Liver (tissue), 9 donors: Measurements from ENCODE around the gene TMOD2. TPM values are rescaled to one million over a fixed set of nuclear protein-coding genes. Genes with fewer than 3 reads are reported as not detected.

Experiments used
- DNase-seq: peaks from one replicate; pipeline ENCODE4 v3.0.0-alpha.2; 2017; ENCODE audit warnings: low spot score
- H3K27ac ChIP-seq, 2 donors: one replicate each; pipeline ENCODE4 v1.7.0; 2013; ENCODE audit warnings: inconsistent platforms in 2 of 2, low read length in 2 of 2, control low read depth in 1 of 2, low read depth in 1 of 2, mild to moderate bottlenecking in 1 of 2
- H3K27me3 ChIP-seq, 4 donors: one replicate each; pipeline versions ENCODE4 v1.6.1 to v1.7.0; 2013; ENCODE audit warnings: low read length in 3 of 4, inconsistent platforms in 1 of 4, mild to moderate bottlenecking in 1 of 4, moderate library complexity in 1 of 4; ENCODE audit not compliant: control insufficient read depth in 4 of 4, insufficient read depth in 4 of 4
- H3K36me3 ChIP-seq, 4 donors: one replicate each; pipeline versions ENCODE4 v1.6.1 to v1.7.0; 2013; ENCODE audit warnings: low read length in 3 of 4, mild to moderate bottlenecking in 3 of 4, low read depth in 1 of 4, moderate library complexity in 1 of 4; ENCODE audit not compliant: control insufficient read depth in 4 of 4, insufficient read depth in 3 of 4
- H3K4me1 ChIP-seq, 4 donors: one replicate each; pipeline versions ENCODE4 v1.6.1 to v1.7.0; 2013; ENCODE audit warnings: low read length in 3 of 4, mild to moderate bottlenecking in 3 of 4, moderate library complexity in 1 of 4; ENCODE audit not compliant: control insufficient read depth in 4 of 4, insufficient read depth in 4 of 4
- H3K4me3 ChIP-seq, 3 donors: one replicate each; pipeline versions ENCODE4 v1.6.1 to v1.7.0; 2013; ENCODE audit warnings: low read length in 3 of 3, control low read depth in 1 of 3, low read depth in 1 of 3, mild to moderate bottlenecking in 1 of 3
- H3K9ac ChIP-seq, 2 donors: one replicate each; pipeline ENCODE4 v1.7.0; 2013; ENCODE audit warnings: low read length in 2 of 2, mild to moderate bottlenecking in 2 of 2, moderate library complexity in 2 of 2, control low read depth in 1 of 2, low read depth in 1 of 2
- H3K9me3 ChIP-seq, 4 donors: one replicate each; pipeline versions ENCODE4 v1.6.1 to v1.7.0; 2013; ENCODE audit warnings: low read length in 3 of 4; ENCODE audit not compliant: control insufficient read depth in 4 of 4
- ATF3 ChIP-seq: IDR thresholded peaks from 2 replicates; pipeline ENCODE4 v1.6.1; 2016; ENCODE audit warnings: antibody characterized with exemption
- CTCF ChIP-seq: fragments of 150-350 bp; IDR thresholded peaks from 2 replicates; pipeline ENCODE4 v1.5.1; 2017; ENCODE audit warnings: improper control_type of control experiment, low read depth, low read length; ENCODE audit not compliant: missing input control
- EGR1 ChIP-seq, 2 donors: IDR thresholded peaks; 2 replicates each; pipeline ENCODE4 v1.6.1; 2016 to 2018; ENCODE audit warnings: antibody characterized with exemption in 2 of 2, low read depth in 2 of 2
- FOXA1 ChIP-seq: IDR thresholded peaks from 2 replicates; pipeline ENCODE4 v1.6.1; 2016; ENCODE audit warnings: antibody characterized with exemption
- FOXA2 ChIP-seq: IDR thresholded peaks from 2 replicates; pipeline ENCODE4 v1.6.1; 2016; ENCODE audit warnings: antibody characterized with exemption
- GABPA ChIP-seq, 2 donors: IDR thresholded peaks in 1 of 2; conservative IDR thresholded peaks in 1 of 2; 2 replicates each; pipeline ENCODE4 v1.6.1; 2016; ENCODE audit warnings: antibody characterized with exemption in 2 of 2, mild to moderate bottlenecking in 1 of 2, moderate library complexity in 1 of 2
- HNF4A ChIP-seq, 2 donors: conservative IDR thresholded peaks; 2 replicates each; pipeline ENCODE4 v1.6.1; 2016; ENCODE audit warnings: antibody characterized with exemption in 2 of 2, mild to moderate bottlenecking in 2 of 2
- HNF4G ChIP-seq: IDR thresholded peaks from 2 replicates; pipeline ENCODE4 v1.6.1; 2016; ENCODE audit warnings: antibody characterized with exemption
- JUND ChIP-seq, 2 donors: IDR thresholded peaks; 2 replicates each; pipeline ENCODE4 v1.6.1; 2016; ENCODE audit warnings: antibody characterized with exemption in 2 of 2
- MAX ChIP-seq: IDR thresholded peaks from 2 replicates; pipeline ENCODE4 v1.6.1; 2016; ENCODE audit warnings: antibody characterized with exemption
- NR2F2 ChIP-seq: IDR thresholded peaks from 2 replicates; pipeline ENCODE4 v1.6.1; 2016; ENCODE audit warnings: antibody characterized with exemption
- REST ChIP-seq: IDR thresholded peaks from 2 replicates; pipeline ENCODE4 v1.6.1; 2016; ENCODE audit warnings: antibody characterized with exemption, mild to moderate bottlenecking
- SP1 ChIP-seq: IDR thresholded peaks from 2 replicates; pipeline ENCODE4 v1.6.1; 2018; ENCODE audit warnings: antibody characterized with exemption, mild to moderate bottlenecking
- TAF1 ChIP-seq: conservative IDR thresholded peaks from 2 replicates; pipeline ENCODE4 v1.6.1; 2016; ENCODE audit warnings: antibody characterized with exemption, mild to moderate bottlenecking
- YY1 ChIP-seq: IDR thresholded peaks from 2 replicates; pipeline ENCODE4 v1.6.1; 2016; ENCODE audit warnings: antibody characterized with exemption, mild to moderate bottlenecking
- WGBS: extraction: QIAGEN DNeasy Blood & Tissue Kit; methylation state at CpG from one replicate; pipeline ENCODE4 v1.1.7; 2013; 5-methylcytosine and 5-hydroxymethylcytosine counted together
- polyA plus RNA-seq, 2 donors: library from polyadenylated mRNA; stranded (reverse) in 1 of 2; unstranded in 1 of 2; fragments of 200-250 nt in 1 of 2; fragments of >200 nt in 1 of 2; fragmentation: Nextera tagmentation in 1 of 2; extraction: Ambion mirVana in 1 of 2; gene quantifications; one replicate each; pipeline versions ENCODE4 v1.2.1 to v1.2.3, GENCODE V29; 2013 to 2015
- total RNA-seq, 2 donors: library from RNA; depleted of rRNA; stranded (reverse); fragments of >200 nt; gene quantifications; one replicate each; pipeline ENCODE4 v1.2.3, GENCODE V29; 2014
- donor health status: healthy.
- donor health status: healthy.
- donor health status: healthy.
- donor health status: healthy.
- donor health status: healthy.

TMOD2 gene
- total and polyA plus RNA-seq, 4 donors, result 0.46 to 2.1 (median 1.1) TPM

DNA sequence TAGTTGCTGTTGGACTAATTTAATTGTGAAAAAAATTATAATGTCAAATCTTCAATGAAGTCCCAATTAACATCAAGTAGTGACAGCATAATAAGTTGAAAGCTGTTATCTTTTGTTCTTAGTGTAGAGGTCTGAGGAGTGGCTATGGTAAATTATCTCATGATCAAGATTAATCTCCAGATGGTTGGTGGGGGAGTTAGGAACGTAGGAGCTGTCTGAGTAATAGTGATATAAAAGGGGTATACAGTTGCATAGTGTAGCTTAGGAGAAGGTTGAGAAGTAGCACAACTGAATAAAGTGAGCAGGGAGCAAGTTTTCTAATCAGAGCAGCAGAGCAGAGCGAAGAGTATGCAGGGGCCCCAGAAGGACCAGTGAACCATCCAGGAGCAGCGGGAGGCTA is 19.5 kb downstream of the TMOD2 start (continued):
- no peak for TF ChIP-seq CTCF
- TF ChIP-seq ATF3, result no peak
- no peak for TF ChIP-seq EGR1 (IDR thresholded peaks at IDR 0.05; ENCODE audit: low read depth in 2 of 2)
- TF ChIP-seq YY1, result no peak
- no peak for TF ChIP-seq HNF4G
- no peak for TF ChIP-seq HNF4A (conservative IDR thresholded peaks at IDR 0.05)

GRCh38 chr15:51771773-51772172 is 20.4 kb downstream of the TMOD2 start:
- Histone ChIP-seq H3K36me3 (no peaks in the 10 kb centered on the region), H3K4me1 (peaks cover 0 to 8% (median 4%) of the 10 kb centered on the region in 4 donors), H3K27me3 (no peaks in the 10 kb centered on the region), H3K9me3 (no peaks in the 10 kb centered on the region), H3K9ac (no peak overlapping the region), H3K4me3 (no peak overlapping the region), H3K27ac (no peak overlapping the region)
- no peak for DNase-seq
- no peak for TF ChIP-seq GABPA (IDR thresholded peaks at IDR 0.05 in 1 of 2, conservative IDR thresholded peaks at IDR 0.05 in 1 of 2)
- TF ChIP-seq TAF1, result no peak
- WGBS, result 57% methylated on average over 1 of the region's 1 CpG

GRCh38 chr15:51774916-51775315 is 23.5 kb downstream of the TMOD2 start:
- H3K27me3 ChIP-seq, result no peaks in the 10 kb centered on the region
- no peak overlapping the region for H3K27ac ChIP-seq
- WGBS, result 90% methylated on average over 3 of the region's 3 CpGs
- H3K36me3 ChIP-seq, result no peaks in the 10 kb centered on the region
- no peak for DNase-seq
- no peak overlapping the region for H3K4me3 ChIP-seq
- TF ChIP-seq SP1 (no peak), ATF3 (no peak), GABPA (IDR thresholded peaks at IDR 0.05 in 1 of 2, conservative IDR thresholded peaks at IDR 0.05 in 1 of 2) (no peak), FOXA1 (no peak), JUND (IDR thresholded peaks at IDR 0.05) (no peak), REST (no peak), NR2F2 (no peak), EGR1 (IDR thresholded peaks at IDR 0.05; ENCODE audit: low read depth in 2 of 2) (no peak), YY1 (no peak), CTCF (no peak), FOXA2 (no peak), MAX (no peak)
- H3K4me1 ChIP-seq, result peaks cover 0 to 10% (median 6%) of the 10 kb centered on the region in 4 donors
- H3K9ac ChIP-seq, result no peak overlapping the region
- H3K9me3 ChIP-seq, result no peaks in the 10 kb centered on the region
